HEK293 (cell line): ENCODE results near the gene NEK8.
A peak's percentile ranks its signal among the peaks of the same experiment; 100 is the strongest.

Source experiments
- SP2 ChIP-seq: fragments of 450-650 bp; formaldehyde crosslinking; IDR thresholded peaks from 2 replicates; pipeline ENCODE4 v1.5.1; 2016; ENCODE audit warnings: missing biosample characterization, missing genetic modification characterization
- ZFP37 ChIP-seq: fragments of 450-650 bp; formaldehyde crosslinking; IDR thresholded peaks from 2 replicates; pipeline ENCODE4 v1.5.1; 2016; ENCODE audit warnings: missing biosample characterization, missing genetic modification characterization
- ZNF121 ChIP-seq: fragments of 450-650 bp; formaldehyde crosslinking; IDR thresholded peaks from 2 replicates; pipeline ENCODE4 v1.5.1; 2016; ENCODE audit warnings: missing biosample characterization, missing genetic modification characterization
- ZNF335 ChIP-seq: fragments of 450-650 bp; formaldehyde crosslinking; conservative IDR thresholded peaks from 2 replicates; pipeline ENCODE4 v1.5.1; 2016; ENCODE audit warnings: missing biosample characterization, missing genetic modification characterization
- ZSCAN30 ChIP-seq: fragments of 450-650 bp; IDR thresholded peaks from 2 replicates; pipeline ENCODE4 v1.5.1; 2018; ENCODE audit warnings: missing biosample characterization, mild to moderate bottlenecking, missing genetic modification characterization, moderate library complexity
- ZXDB ChIP-seq: fragments of 450-650 bp; formaldehyde crosslinking; IDR thresholded peaks from 2 replicates; pipeline ENCODE4 v1.5.1; 2016; ENCODE audit warnings: missing biosample characterization, missing genetic modification characterization
- TF ChIP-seq, protein P1 (sequence below): fragments of 450-650 bp; formaldehyde crosslinking; IDR thresholded peaks from 2 replicates; pipeline ENCODE4 v1.5.1; 2016; ENCODE audit warnings: missing biosample characterization, missing genetic modification characterization
- TF ChIP-seq, protein P2 (sequence below): IDR thresholded peaks from 2 replicates; pipeline ENCODE4 v1.6.1; 2011; ENCODE audit warnings: mild to moderate bottlenecking, low read depth, low read length, borderline replicate concordance
- TF ChIP-seq, protein P3 (sequence below): fragments of 450-650 bp; formaldehyde crosslinking; IDR thresholded peaks from 2 replicates; pipeline ENCODE4 v1.5.1; 2016; ENCODE audit warnings: missing biosample characterization, missing genetic modification characterization
- TF ChIP-seq, protein P4 (sequence below): fragments of 450-650 bp; formaldehyde crosslinking; optimal IDR thresholded peaks from 2 replicates; pipeline ENCODE3; 2016; ENCODE audit warnings: missing biosample characterization, mild to moderate bottlenecking, missing genetic modification characterization

- TF ChIP-seq, protein P1, sequence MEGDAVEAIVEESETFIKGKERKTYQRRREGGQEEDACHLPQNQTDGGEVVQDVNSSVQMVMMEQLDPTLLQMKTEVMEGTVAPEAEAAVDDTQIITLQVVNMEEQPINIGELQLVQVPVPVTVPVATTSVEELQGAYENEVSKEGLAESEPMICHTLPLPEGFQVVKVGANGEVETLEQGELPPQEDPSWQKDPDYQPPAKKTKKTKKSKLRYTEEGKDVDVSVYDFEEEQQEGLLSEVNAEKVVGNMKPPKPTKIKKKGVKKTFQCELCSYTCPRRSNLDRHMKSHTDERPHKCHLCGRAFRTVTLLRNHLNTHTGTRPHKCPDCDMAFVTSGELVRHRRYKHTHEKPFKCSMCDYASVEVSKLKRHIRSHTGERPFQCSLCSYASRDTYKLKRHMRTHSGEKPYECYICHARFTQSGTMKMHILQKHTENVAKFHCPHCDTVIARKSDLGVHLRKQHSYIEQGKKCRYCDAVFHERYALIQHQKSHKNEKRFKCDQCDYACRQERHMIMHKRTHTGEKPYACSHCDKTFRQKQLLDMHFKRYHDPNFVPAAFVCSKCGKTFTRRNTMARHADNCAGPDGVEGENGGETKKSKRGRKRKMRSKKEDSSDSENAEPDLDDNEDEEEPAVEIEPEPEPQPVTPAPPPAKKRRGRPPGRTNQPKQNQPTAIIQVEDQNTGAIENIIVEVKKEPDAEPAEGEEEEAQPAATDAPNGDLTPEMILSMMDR (tag by site-specific recombination) = peak; percentile 40
- TF ChIP-seq ZXDB (no peak), ZNF335 (tag by site-specific recombination) (no peak), ZFP37 (tag by site-specific recombination) (no peak), SP2 (no peak), ZSCAN30 (tag by site-specific recombination) (no peak), ZNF121 (tag by site-specific recombination) (no peak)
- TF ChIP-seq, protein P2, sequence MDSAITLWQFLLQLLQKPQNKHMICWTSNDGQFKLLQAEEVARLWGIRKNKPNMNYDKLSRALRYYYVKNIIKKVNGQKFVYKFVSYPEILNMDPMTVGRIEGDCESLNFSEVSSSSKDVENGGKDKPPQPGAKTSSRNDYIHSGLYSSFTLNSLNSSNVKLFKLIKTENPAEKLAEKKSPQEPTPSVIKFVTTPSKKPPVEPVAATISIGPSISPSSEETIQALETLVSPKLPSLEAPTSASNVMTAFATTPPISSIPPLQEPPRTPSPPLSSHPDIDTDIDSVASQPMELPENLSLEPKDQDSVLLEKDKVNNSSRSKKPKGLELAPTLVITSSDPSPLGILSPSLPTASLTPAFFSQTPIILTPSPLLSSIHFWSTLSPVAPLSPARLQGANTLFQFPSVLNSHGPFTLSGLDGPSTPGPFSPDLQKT = no peak
- TF ChIP-seq, protein P3, sequence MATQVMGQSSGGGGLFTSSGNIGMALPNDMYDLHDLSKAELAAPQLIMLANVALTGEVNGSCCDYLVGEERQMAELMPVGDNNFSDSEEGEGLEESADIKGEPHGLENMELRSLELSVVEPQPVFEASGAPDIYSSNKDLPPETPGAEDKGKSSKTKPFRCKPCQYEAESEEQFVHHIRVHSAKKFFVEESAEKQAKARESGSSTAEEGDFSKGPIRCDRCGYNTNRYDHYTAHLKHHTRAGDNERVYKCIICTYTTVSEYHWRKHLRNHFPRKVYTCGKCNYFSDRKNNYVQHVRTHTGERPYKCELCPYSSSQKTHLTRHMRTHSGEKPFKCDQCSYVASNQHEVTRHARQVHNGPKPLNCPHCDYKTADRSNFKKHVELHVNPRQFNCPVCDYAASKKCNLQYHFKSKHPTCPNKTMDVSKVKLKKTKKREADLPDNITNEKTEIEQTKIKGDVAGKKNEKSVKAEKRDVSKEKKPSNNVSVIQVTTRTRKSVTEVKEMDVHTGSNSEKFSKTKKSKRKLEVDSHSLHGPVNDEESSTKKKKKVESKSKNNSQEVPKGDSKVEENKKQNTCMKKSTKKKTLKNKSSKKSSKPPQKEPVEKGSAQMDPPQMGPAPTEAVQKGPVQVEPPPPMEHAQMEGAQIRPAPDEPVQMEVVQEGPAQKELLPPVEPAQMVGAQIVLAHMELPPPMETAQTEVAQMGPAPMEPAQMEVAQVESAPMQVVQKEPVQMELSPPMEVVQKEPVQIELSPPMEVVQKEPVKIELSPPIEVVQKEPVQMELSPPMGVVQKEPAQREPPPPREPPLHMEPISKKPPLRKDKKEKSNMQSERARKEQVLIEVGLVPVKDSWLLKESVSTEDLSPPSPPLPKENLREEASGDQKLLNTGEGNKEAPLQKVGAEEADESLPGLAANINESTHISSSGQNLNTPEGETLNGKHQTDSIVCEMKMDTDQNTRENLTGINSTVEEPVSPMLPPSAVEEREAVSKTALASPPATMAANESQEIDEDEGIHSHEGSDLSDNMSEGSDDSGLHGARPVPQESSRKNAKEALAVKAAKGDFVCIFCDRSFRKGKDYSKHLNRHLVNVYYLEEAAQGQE (tag by site-specific recombination) = no peak
- TF ChIP-seq, protein P4, sequence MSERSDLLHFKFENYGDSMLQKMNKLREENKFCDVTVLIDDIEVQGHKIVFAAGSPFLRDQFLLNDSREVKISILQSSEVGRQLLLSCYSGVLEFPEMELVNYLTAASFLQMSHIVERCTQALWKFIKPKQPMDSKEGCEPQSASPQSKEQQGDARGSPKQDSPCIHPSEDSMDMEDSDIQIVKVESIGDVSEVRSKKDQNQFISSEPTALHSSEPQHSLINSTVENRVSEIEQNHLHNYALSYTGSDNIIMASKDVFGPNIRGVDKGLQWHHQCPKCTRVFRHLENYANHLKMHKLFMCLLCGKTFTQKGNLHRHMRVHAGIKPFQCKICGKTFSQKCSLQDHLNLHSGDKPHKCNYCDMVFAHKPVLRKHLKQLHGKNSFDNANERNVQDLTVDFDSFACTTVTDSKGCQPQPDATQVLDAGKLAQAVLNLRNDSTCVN (tag by site-specific recombination) = no peak
Observed at GRCh38 chr17:28706471-28707338, 21.9 kb upstream of the NEK8 start.
